GM20000 (cell line): ENCODE measurements around the gene CACNA1H.
"Not testable (repeated sequence)": the region's sequence is repeated elsewhere in the genome, so short reads cannot be mapped to it uniquely, and the experiment has no call there.

ENCODE experiments used
- DNase-seq: peaks from one replicate; pipeline ENCODE4 v3.0.0; 2012; ENCODE audit warnings: low spot score
- CTCF ChIP-seq: IDR thresholded peaks from 2 replicates; pipeline ENCODE4 v1.5.1; 2012; ENCODE audit warnings: mild to moderate bottlenecking, control low read depth; ENCODE audit errors: extremely low read depth, missing control alignments

The CACNA1H gene

GRCh38 chr16:1265826-1266225 lies 112.9 kb downstream of the CACNA1H start:
- no peak for DNase-seq
- no peak for TF ChIP-seq CTCF

GRCh38 chr16:1269418-1269817 lies 116.5 kb downstream of the CACNA1H start:
- DNase-seq, result not testable (repeated sequence)

GRCh38 chr16:1271380-1271723 lies 118.4 kb downstream of the CACNA1H start:
- TF ChIP-seq CTCF, result no peak
- DNase-seq, result no peak
